SU-DHL-6 (cell line): Measurements from ENCODE around the gene RAB14.
"Not testable (repeated sequence)": the region's sequence is repeated elsewhere in the genome, so short reads cannot be mapped to it uniquely, and the experiment has no call there.

ENCODE experiments used
- H2AFZ ChIP-seq: fragments of 200-600 bp; sonication (generic); 2 replicates; pipeline ENCODE4 v1.6.1; 2014; ENCODE audit warnings: low read depth, mild to moderate bottlenecking, moderate library complexity, mixed read lengths, antibody characterized with exemption, low read length; ENCODE audit not compliant: severe bottlenecking
- H3F3A ChIP-seq: fragments of 200-600 bp; shearing (Covaris generic); 2 replicates; pipeline ENCODE4 v1.6.0; 2016; ENCODE audit warnings: antibody characterized with exemption, mild to moderate bottlenecking; ENCODE audit not compliant: insufficient read depth
- H3K27ac ChIP-seq: fragments of 200-600 bp; sonication (generic); 2 replicates; pipeline ENCODE4 v1.5.1; 2016; ENCODE audit warnings: low read depth, mild to moderate bottlenecking, low read length, moderate library complexity, mixed read lengths
- H3K27me3 ChIP-seq: fragments of 200-600 bp; sonication (generic), shearing (Covaris generic); 2 replicates; pipeline ENCODE4 v1.6.0; 2014; ENCODE audit warnings: mild to moderate bottlenecking, low read length
- H3K36me3 ChIP-seq: fragments of 200-600 bp; sonication (generic); 2 replicates; pipeline ENCODE4 v1.6.1; 2014; ENCODE audit warnings: mild to moderate bottlenecking, low read length, mixed read lengths
- H3K4me2 ChIP-seq: fragments of 300-600, 200-600 bp; shearing (Covaris generic), sonication (generic); 2 replicates; pipeline ENCODE4 v1.6.0; 2014; ENCODE audit warnings: low read length, low read depth, mild to moderate bottlenecking; ENCODE audit not compliant: poor library complexity, severe bottlenecking
- H3K4me3 ChIP-seq: fragments of 200-600 bp; sonication (generic); 2 replicates; pipeline ENCODE4 v1.5.1; 2014; ENCODE audit warnings: antibody characterized with exemption, low read length, mild to moderate bottlenecking, mixed read lengths; ENCODE audit not compliant: insufficient read depth, poor library complexity, severe bottlenecking
- H3K79me2 ChIP-seq: fragments of 200-600 bp; sonication (generic); 2 replicates; pipeline ENCODE4 v1.6.1; 2014; ENCODE audit warnings: mild to moderate bottlenecking, low read length, moderate library complexity; ENCODE audit not compliant: insufficient read depth
- H3K9ac ChIP-seq: fragments of 200-600 bp; sonication (generic); 2 replicates; pipeline ENCODE4 v1.7.0; 2014; ENCODE audit warnings: mild to moderate bottlenecking, low read length
- H3K9me2 ChIP-seq: fragments of 200-600 bp; sonication (generic); replicated peaks from 2 replicates; pipeline ENCODE4 v1.6.1; 2014; ENCODE audit warnings: low read length; ENCODE audit not compliant: insufficient read depth
- H3K9me3 ChIP-seq: fragments of 200-600 bp; sonication (generic); 2 replicates; pipeline ENCODE4 v1.6.1; 2014; ENCODE audit warnings: low read length, mixed read lengths; ENCODE audit not compliant: insufficient read depth
- H4K20me1 ChIP-seq: fragments of 200-600 bp; sonication (generic); 2 replicates; pipeline ENCODE4 v1.6.1; 2014; ENCODE audit warnings: low read depth, mild to moderate bottlenecking, antibody characterized with exemption, low read length, moderate library complexity, mixed read lengths
- EZH2phosphoT487 ChIP-seq: fragments of 200-600 bp; sonication (generic), shearing (Covaris generic); conservative IDR thresholded peaks from 2 replicates; pipeline ENCODE4 v1.6.1; 2018; ENCODE audit warnings: mild to moderate bottlenecking, antibody characterized with exemption, low read length, moderate library complexity, mixed read lengths
- TF ChIP-seq, protein P1 (sequence below): fragments of 200-600 bp; sonication (generic); IDR thresholded peaks from one replicate; pipeline ENCODE4 v1.5.1; 2017; ENCODE audit warnings: antibody characterized with exemption, mild to moderate bottlenecking, low read length, moderate library complexity; ENCODE audit not compliant: insufficient read depth, poor library complexity, severe bottlenecking

The RAB14 gene

GRCh38 chr9:121133104-121133816, 68.4 kb downstream of the RAB14 start:
- Histone ChIP-seq H3K27me3 (no peaks in the 10 kb centered on the region), H3K36me3 (peaks cover 31% of the 10 kb centered on the region), H2AFZ (no peak overlapping the region), H3K9me2 (no peaks in the 10 kb centered on the region), H3K4me3 (no peak overlapping the region), H3K27ac (no peak overlapping the region), H3F3A (no peaks in the 10 kb centered on the region), H3K9ac (no peak overlapping the region), H3K9me3 (no peaks in the 10 kb centered on the region), H3K79me2 (peaks cover 9% of the 10 kb centered on the region), H4K20me1 (no peaks in the 10 kb centered on the region), H3K4me2 (no peak overlapping the region)
- no peak for TF ChIP-seq EZH2phosphoT487
- TF ChIP-seq, protein P1, sequence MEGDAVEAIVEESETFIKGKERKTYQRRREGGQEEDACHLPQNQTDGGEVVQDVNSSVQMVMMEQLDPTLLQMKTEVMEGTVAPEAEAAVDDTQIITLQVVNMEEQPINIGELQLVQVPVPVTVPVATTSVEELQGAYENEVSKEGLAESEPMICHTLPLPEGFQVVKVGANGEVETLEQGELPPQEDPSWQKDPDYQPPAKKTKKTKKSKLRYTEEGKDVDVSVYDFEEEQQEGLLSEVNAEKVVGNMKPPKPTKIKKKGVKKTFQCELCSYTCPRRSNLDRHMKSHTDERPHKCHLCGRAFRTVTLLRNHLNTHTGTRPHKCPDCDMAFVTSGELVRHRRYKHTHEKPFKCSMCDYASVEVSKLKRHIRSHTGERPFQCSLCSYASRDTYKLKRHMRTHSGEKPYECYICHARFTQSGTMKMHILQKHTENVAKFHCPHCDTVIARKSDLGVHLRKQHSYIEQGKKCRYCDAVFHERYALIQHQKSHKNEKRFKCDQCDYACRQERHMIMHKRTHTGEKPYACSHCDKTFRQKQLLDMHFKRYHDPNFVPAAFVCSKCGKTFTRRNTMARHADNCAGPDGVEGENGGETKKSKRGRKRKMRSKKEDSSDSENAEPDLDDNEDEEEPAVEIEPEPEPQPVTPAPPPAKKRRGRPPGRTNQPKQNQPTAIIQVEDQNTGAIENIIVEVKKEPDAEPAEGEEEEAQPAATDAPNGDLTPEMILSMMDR: no peak

- not testable (repeated sequence) for H2AFZ ChIP-seq, H3K9ac ChIP-seq, H3K27ac ChIP-seq, H3K4me3 ChIP-seq, H3K27me3 ChIP-seq, H3K9me2 ChIP-seq, H3F3A ChIP-seq, H3K9me3 ChIP-seq, H3K4me2 ChIP-seq, H4K20me1 ChIP-seq
- Histone ChIP-seq H3K36me3 (peaks cover 32% of the 10 kb centered on the region), H3K79me2 (peaks cover 22% of the 10 kb centered on the region)
Measured at GRCh38 chr9:121129384-121129783, 72.3 kb downstream of the RAB14 start.
